HepG2 (cell line): ENCODE data around the gene SUSD6. TPM values are rescaled to one million over a fixed set of nuclear protein-coding genes. Genes with fewer than 3 reads are reported as not detected.

Experiments used
- ATAC-seq: fragments of 200-7000 bp; cut with Tn5 transposase; 3 replicates; pipeline ENCODE4 v1.9.1; 2020; ENCODE audit warnings: mild to moderate bottlenecking, moderate library complexity
- BruUV-seq: library from RNA; stranded (reverse); fragments of 400-500 nt; replicated peaks from 2 replicates; lab custom pipeline; 2021; lab: Mats Ljungman, UMichigan
- CTCF ChIA-PET: fragments of 300-600 bp; formaldehyde crosslinking; extraction: SDS; loops from one replicate; lab custom pipeline; 2021; ENCODE audit warnings: low total read pairs, inconsistent platforms, low intra/inter-chr PET ratio; lab: Yijun Ruan, JAX
- POLR2A ChIA-PET: fragments of 350-600 bp; sonication (Branson Sonifier 250); formaldehyde crosslinking; loops from one replicate; lab custom pipeline; 2020; ENCODE audit warnings: antibody characterized with exemption, inconsistent platforms; lab: Yijun Ruan, JAX
- DNase-seq: peaks from one replicate; pipeline ENCODE4 v3.0.0-alpha.2; 2015; ENCODE audit warnings: low spot score
- FAIRE-seq: peaks from 3 replicates; lab custom pipeline; 2011; peaks lifted over from hg19 to GRCh38; lab: Jason Lieb, UNC
- H2AFZ ChIP-seq: one replicate; pipeline ENCODE4 v1.6.1; 2011; ENCODE audit warnings: low read length, inconsistent platforms
- H3K27ac ChIP-seq: fragments of 300-600 bp; 3 replicates; pipeline ENCODE4 v1.8.0; 2011; ENCODE audit warnings: mixed run types, mild to moderate bottlenecking, mixed read lengths, low read length, inconsistent platforms; ENCODE audit not compliant: insufficient read depth; ENCODE audit errors: extremely low read length
- H3K27me3 ChIP-seq, 2 experiments: fragments of 200-600 bp in 1 of 2; 2 replicates in 1 of 2; 3 replicates in 1 of 2; pipeline versions ENCODE4 v1.6.0 to v1.8.0; 2011; ENCODE audit warnings: low read length in 2 of 2, mild to moderate bottlenecking in 2 of 2, moderate library complexity in 2 of 2, inconsistent platforms in 1 of 2; ENCODE audit not compliant: insufficient read depth in 2 of 2, control insufficient read depth in 1 of 2
- H3K36me3 ChIP-seq, 2 experiments: fragments of 200-600 bp in 1 of 2; replicated peaks in 1 of 2; 2 replicates in 1 of 2; 3 replicates in 1 of 2; pipeline versions ENCODE4 v1.5.1 to v1.8.0; 2011; ENCODE audit warnings: low read length in 2 of 2, inconsistent platforms in 1 of 2; ENCODE audit not compliant: insufficient read depth in 2 of 2, control insufficient read depth in 1 of 2
- H3K4me1 ChIP-seq: 2 replicates; pipeline ENCODE4 v1.5.1; 2012; ENCODE audit warnings: low read length, inconsistent platforms; ENCODE audit not compliant: insufficient read depth
- H3K4me2 ChIP-seq: 2 replicates; pipeline ENCODE4 v1.6.0; 2011; ENCODE audit warnings: low read depth, low read length, inconsistent platforms
- H3K4me3 ChIP-seq, 3 experiments: fragments of 200-600 bp in 1 of 3; sonication (generic), shearing (Covaris generic) in 1 of 3; replicated peaks in 1 of 3; 2 replicates each; pipeline ENCODE4 v1.5.1; 2011 to 2016; ENCODE audit warnings: low read length in 3 of 3, inconsistent platforms in 2 of 3, low read depth in 2 of 3, mild to moderate bottlenecking in 2 of 3, control low read depth in 1 of 3, mixed read lengths in 1 of 3; ENCODE audit not compliant: insufficient read depth in 1 of 3
- H3K79me2 ChIP-seq: one replicate; pipeline ENCODE4 v1.6.1; 2011; ENCODE audit warnings: low read length, inconsistent platforms; ENCODE audit not compliant: insufficient read depth
- H3K9ac ChIP-seq: 2 replicates; pipeline ENCODE4 v1.6.0; 2011; ENCODE audit warnings: mild to moderate bottlenecking, low read depth, low read length, inconsistent platforms; ENCODE audit not compliant: insufficient read depth
- H3K9me3 ChIP-seq: 2 replicates; pipeline ENCODE4 v1.5.1; 2012; ENCODE audit warnings: mild to moderate bottlenecking, low read length
- H4K20me1 ChIP-seq: 2 replicates; pipeline ENCODE4 v1.6.0; 2011; ENCODE audit warnings: inconsistent platforms, mild to moderate bottlenecking, low read length, moderate library complexity; ENCODE audit not compliant: insufficient read depth
- BORCS8-MEF2B ChIP-seq: sonication (generic); formaldehyde crosslinking; IDR thresholded peaks from 2 replicates; pipeline ENCODE4 v1.8.0; 2022; ENCODE audit warnings: mild to moderate bottlenecking, missing genetic modification reagents
- CBX1 ChIP-seq: IDR thresholded peaks from one replicate; pipeline ENCODE4 v1.6.1; 2016; ENCODE audit warnings: antibody characterized with exemption, low read depth
- ESRRA ChIP-seq: sonication (generic); formaldehyde crosslinking; IDR thresholded peaks from 2 replicates; pipeline ENCODE4 v1.5.1; 2020; ENCODE audit warnings: mild to moderate bottlenecking, low read depth, missing genetic modification reagents
- MXD4 ChIP-seq: IDR thresholded peaks from 2 replicates; pipeline ENCODE4 v1.6.1; 2016; ENCODE audit warnings: mild to moderate bottlenecking, missing biosample characterization, missing genetic modification reagents
- NFIB ChIP-seq: sonication (generic); formaldehyde crosslinking; IDR thresholded peaks from 2 replicates; pipeline ENCODE4 v1.9.0; 2021; ENCODE audit warnings: missing genetic modification reagents, mild to moderate bottlenecking, borderline replicate concordance
- NPAS2 ChIP-seq: sonication (generic); formaldehyde crosslinking; IDR thresholded peaks from 2 replicates; pipeline ENCODE4 v1.8.0; 2022; ENCODE audit warnings: mild to moderate bottlenecking, missing genetic modification reagents, borderline replicate concordance
- PTBP1 ChIP-seq: fragments of 200-400 bp; formaldehyde crosslinking; IDR thresholded peaks from 2 replicates; pipeline ENCODE4 v1.6.1; 2018; ENCODE audit warnings: low read length, low read depth; ENCODE audit not compliant: poor library complexity, severe bottlenecking
- TEAD3 ChIP-seq: optimal IDR thresholded peaks from 2 replicates; pipeline ENCODE3; 2016; ENCODE audit warnings: borderline replicate concordance
- ZBTB20 ChIP-seq: sonication (generic); formaldehyde crosslinking; IDR thresholded peaks from 2 replicates; pipeline ENCODE4 v1.8.1; 2023; ENCODE audit warnings: missing genetic modification reagents, low read depth, mild to moderate bottlenecking, borderline replicate concordance
- ZKSCAN8 ChIP-seq: IDR thresholded peaks from 2 replicates; pipeline ENCODE4 v1.6.1; 2016; ENCODE audit warnings: borderline replicate concordance, missing genetic modification reagents, missing compliant biosample characterization
- ZNF230 ChIP-seq: sonication (generic); formaldehyde crosslinking; IDR thresholded peaks from 2 replicates; pipeline ENCODE4 v1.4.0; 2020; ENCODE audit warnings: mild to moderate bottlenecking, missing genetic modification reagents
- ZNF256 ChIP-seq: sonication (generic); formaldehyde crosslinking; conservative IDR thresholded peaks from 2 replicates; pipeline ENCODE4 v1.4.0; 2020; ENCODE audit warnings: missing genetic modification reagents
- ZNF496 ChIP-seq: sonication (generic); formaldehyde crosslinking; IDR thresholded peaks from 2 replicates; pipeline ENCODE4 v1.8.1; 2023; ENCODE audit warnings: mild to moderate bottlenecking, moderate library complexity, missing genetic modification reagents; ENCODE audit not compliant: insufficient replicate concordance
- ZNF790 ChIP-seq: sonication (generic); formaldehyde crosslinking; IDR thresholded peaks from 2 replicates; pipeline ENCODE4 v1.8.0; 2022; ENCODE audit warnings: missing genetic modification reagents, mild to moderate bottlenecking, borderline replicate concordance
- WGBS: methylation state at CpG from one replicate; pipeline ENCODE4 v1.1.6; 2017; ENCODE audit warnings: low lambda C conversion rate; 5-methylcytosine and 5-hydroxymethylcytosine counted together
- in situ Hi-C: cut with HindIII; loops from 2 replicates; pipeline ENCODE4 v1.10.0; 2017; ENCODE audit warnings: low pct_unique_long_range_greater_than_20kb; ENCODE audit not compliant: extremely low pct_ligation_motif_present
- intact Hi-C: fragments of 100-400 bp; cut with micrococcal nuclease; formaldehyde crosslinking; loops from one replicate; pipeline ENCODE4 v1.10.0; 2022; ENCODE audit not compliant: unreplicated experiment
- polyA plus RNA-seq, 8 experiments: library from polyadenylated mRNA; depleted of rRNA in 3 of 8; stranded (reverse) in 7 of 8; unstranded in 1 of 8; fragments of >200 nt; fragmentation: Illumina TruSeq in 4 of 8; extraction: Trizol in 4 of 8; gene quantifications; 2 replicates each; pipeline versions ENCODE4 v1.2.1 to v1.2.3, GENCODE V29; 2011 to 2016; ENCODE audit warnings: low read depth in 4 of 8, missing spikeins in 1 of 8, mixed read lengths in 1 of 8; ENCODE audit not compliant: insufficient read depth in 1 of 8
- total RNA-seq, 5 experiments: library from RNA; depleted of rRNA; stranded (reverse); fragments of >200 nt; fragmentation: Illumina TruSeq; extraction: Trizol; gene quantifications; 2 replicates each; pipeline ENCODE4 v1.2.3, GENCODE V29; 2016; ENCODE audit warnings: low read depth in 1 of 5
- TF ChIP-seq, protein P1 (sequence below): sonication (generic); formaldehyde crosslinking; IDR thresholded peaks from 2 replicates; pipeline ENCODE4 v1.4.0; 2020; ENCODE audit warnings: missing genetic modification reagents, borderline replicate concordance

Gene SUSD6
- total and polyA plus RNA-seq, 2 of the 13 experiments (the other 11 are each of a cell fraction or from before 2014, with no cell fraction given), result 7.2 to 7.4 TPM

DNA sequence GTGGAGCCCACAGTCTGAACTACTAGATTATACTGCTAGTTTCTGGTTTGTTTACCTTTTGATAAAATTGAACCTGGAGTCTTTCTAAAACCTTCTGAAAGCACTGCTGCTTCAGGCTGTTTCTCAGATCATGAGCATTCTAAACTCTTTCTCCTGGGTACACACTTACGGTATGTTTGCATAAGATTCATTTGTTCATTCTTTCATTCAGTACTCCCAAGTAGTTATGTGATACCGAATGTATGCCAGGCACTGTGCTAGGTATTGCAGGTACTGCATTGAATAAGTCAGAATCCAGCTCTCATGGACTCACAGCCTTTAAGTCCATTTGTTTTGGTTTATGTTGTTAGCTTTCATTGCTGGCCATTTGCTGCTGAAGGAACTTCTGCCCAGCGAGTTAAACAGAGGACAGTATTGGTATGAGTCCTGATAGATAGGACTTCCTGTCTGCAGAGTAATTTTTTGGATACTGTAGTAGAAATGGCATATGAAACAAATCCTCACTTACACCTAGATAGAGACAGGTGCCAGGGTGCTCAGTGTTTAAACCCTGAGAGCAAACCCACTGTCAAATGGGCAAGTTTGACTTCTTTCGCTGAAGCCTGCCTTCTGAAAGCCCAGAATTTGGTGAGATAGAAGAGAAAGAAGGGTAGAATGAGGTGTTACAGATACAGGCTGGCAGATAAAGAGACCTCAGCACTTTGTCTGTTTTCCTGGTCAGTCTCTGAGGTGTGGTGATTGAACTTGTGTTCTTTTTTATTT is 2.1 kb downstream of the SUSD6 start:
- ATAC-seq (no peak), DNase-seq (no peak), FAIRE-seq (no peak)
- ChIA-PET CTCF (no interaction called here), POLR2A (interaction anchor here (1.1 kb wide), 1 partner anchor 35 kb away, joined by 5 read pairs; no protein-coding TSS in a partner anchor)
- TF ChIP-seq ZKSCAN8 (CRISPR knock-in tag) (peak; percentile 69; the same call in 1 of the 2 replicates), ZNF790 (no peak)
- H4K20me1 ChIP-seq, result no peaks in the 10 kb centered on the region
- H3K27me3 ChIP-seq, result no peaks in the 10 kb centered on the region; a peak in 1 of 5 replicates
- no peak overlapping the region for H3K27ac ChIP-seq
- in situ Hi-C loops, result no loop called here
- peak overlapping the region; percentile 80 for H3K4me2 ChIP-seq
- no peaks in the 10 kb centered on the region; a peak in 1 of 5 replicates for H3K36me3 ChIP-seq
- no peak overlapping the region for H2AFZ ChIP-seq
- no TSS peak for BruUV-seq
- intact Hi-C loops, result loop anchor here (5.0 kb wide), 1 partner anchor 99 kb away; no protein-coding TSS in a partner anchor
- WGBS, result 81% methylated on average over 4 of the region's 4 CpGs
- peak overlapping the region; percentile 74; the same call in 1 of the 2 replicates for H3K9ac ChIP-seq
- no peaks in the 10 kb centered on the region for H3K9me3 ChIP-seq
- peaks cover 59% of the 10 kb centered on the region for H3K4me1 ChIP-seq
- H3K4me3 ChIP-seq, result peak overlapping the region in 2 of 3 experiments; percentile 87 to 92; a peak in 3 of 6 replicates
- peaks cover 41% of the 10 kb centered on the region for H3K79me2 ChIP-seq

DNA sequence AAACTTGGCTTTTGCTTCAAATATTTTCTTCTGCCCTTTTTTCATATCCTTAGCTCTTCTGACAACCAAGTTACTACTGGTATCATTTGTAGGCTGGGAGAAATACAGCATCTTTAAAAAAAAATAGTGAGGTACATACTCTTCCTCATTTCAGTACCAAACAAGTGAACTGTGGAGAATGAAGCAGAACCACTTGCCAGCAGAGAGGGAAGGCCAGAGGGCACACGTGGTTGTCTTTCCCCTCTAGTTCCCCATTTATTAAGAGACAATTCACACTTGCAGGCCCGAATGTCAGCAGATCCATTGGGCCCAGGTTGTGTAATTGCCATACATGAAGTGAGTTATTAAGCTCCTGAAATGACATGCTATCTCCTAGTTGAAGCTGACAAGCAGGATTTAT is 3.2 kb downstream of the SUSD6 start:
- POLR2A ChIA-PET, result no interaction called here
- H2AFZ ChIP-seq, result no peak overlapping the region
- intact Hi-C loops, result loop anchor here (5.0 kb wide), 1 partner anchor 98 kb away; no protein-coding TSS in a partner anchor
- TF ChIP-seq ESRRA (CRISPR knock-in tag) (no peak), ZNF256 (CRISPR knock-in tag) (no peak), ZNF230 (no peak), MXD4 (no peak), ZBTB20 (CRISPR knock-in tag) (no peak), NPAS2 (CRISPR knock-in tag) (no peak), BORCS8-MEF2B (no peak), CBX1 (no peak), TEAD3 (no peak), ZNF496 (no peak), PTBP1 (no peak), NFIB (CRISPR knock-in tag) (no peak)
- TF ChIP-seq, protein P1, sequence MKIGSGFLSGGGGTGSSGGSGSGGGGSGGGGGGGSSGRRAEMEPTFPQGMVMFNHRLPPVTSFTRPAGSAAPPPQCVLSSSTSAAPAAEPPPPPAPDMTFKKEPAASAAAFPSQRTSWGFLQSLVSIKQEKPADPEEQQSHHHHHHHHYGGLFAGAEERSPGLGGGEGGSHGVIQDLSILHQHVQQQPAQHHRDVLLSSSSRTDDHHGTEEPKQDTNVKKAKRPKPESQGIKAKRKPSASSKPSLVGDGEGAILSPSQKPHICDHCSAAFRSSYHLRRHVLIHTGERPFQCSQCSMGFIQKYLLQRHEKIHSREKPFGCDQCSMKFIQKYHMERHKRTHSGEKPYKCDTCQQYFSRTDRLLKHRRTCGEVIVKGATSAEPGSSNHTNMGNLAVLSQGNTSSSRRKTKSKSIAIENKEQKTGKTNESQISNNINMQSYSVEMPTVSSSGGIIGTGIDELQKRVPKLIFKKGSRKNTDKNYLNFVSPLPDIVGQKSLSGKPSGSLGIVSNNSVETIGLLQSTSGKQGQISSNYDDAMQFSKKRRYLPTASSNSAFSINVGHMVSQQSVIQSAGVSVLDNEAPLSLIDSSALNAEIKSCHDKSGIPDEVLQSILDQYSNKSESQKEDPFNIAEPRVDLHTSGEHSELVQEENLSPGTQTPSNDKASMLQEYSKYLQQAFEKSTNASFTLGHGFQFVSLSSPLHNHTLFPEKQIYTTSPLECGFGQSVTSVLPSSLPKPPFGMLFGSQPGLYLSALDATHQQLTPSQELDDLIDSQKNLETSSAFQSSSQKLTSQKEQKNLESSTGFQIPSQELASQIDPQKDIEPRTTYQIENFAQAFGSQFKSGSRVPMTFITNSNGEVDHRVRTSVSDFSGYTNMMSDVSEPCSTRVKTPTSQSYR (CRISPR knock-in tag), result no peak

More for the DNA sequence above, 3.2 kb downstream of the SUSD6 start:
- CTCF ChIA-PET, result no interaction called here
- Histone ChIP-seq H3K4me3 (no peak overlapping the region), H3K4me2 (no peak overlapping the region), H3K27ac (no peak overlapping the region), H3K4me1 (peaks cover 54% of the 10 kb centered on the region), H3K36me3 (no peaks in the 10 kb centered on the region; a peak in 1 of 5 replicates), H3K27me3 (no peaks in the 10 kb centered on the region; a peak in 1 of 5 replicates), H3K9me3 (no peaks in the 10 kb centered on the region), H4K20me1 (no peaks in the 10 kb centered on the region), H3K79me2 (peaks cover 41% of the 10 kb centered on the region), H3K9ac (no peak overlapping the region)
- in situ Hi-C loops, result no loop called here
- FAIRE-seq, result no peak
- ATAC-seq, result no peak
- DNase-seq, result no peak
- no TSS peak for BruUV-seq
- WGBS, result 80% methylated on average over 2 of the region's 2 CpGs
